ENCODE measurements around the gene ADARB2.

Gene ADARB2

DNA sequence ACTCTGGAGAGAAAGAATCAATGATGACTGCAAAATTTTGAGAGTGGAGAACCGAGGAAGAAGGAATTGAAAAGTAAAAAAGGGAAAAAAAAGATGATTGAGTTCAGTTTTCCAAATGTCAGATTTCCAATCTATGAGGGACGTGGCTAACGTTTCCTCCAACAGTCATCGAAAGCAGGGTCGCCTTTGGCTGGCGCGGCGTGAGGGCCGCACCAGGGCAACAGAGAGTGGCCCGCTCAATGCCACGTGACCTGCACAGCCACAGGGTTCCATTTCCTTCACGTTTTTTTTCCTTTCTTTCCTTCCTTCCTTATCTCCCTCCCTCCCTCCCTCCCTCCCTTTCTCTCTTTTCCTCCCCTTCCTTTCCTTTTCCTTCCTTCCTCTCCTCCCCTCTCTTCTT is 579.3 kb downstream of the ADARB2 start:
- DNase-seq (ENCODE audit: low read depth in 2 of 2) = no peak

DNA sequence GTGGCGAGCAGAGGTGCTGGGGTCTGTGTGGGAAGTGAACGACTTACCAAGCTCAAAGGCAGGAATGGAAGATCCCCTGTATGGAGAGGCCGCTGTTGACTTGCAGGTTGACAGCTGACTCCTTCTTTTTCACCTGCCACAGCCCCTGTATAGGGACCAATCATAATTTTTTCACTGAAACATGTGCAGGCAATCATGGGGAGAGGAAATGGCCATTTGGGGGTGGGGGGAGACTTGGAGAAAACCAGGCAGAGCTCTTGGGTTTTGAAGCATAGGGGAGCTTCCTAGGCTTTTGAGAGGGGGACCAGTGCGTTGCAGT is 579.8 kb downstream of the ADARB2 start:
- no peak for DNase-seq (ENCODE audit: low read depth in 2 of 2)

DNA sequence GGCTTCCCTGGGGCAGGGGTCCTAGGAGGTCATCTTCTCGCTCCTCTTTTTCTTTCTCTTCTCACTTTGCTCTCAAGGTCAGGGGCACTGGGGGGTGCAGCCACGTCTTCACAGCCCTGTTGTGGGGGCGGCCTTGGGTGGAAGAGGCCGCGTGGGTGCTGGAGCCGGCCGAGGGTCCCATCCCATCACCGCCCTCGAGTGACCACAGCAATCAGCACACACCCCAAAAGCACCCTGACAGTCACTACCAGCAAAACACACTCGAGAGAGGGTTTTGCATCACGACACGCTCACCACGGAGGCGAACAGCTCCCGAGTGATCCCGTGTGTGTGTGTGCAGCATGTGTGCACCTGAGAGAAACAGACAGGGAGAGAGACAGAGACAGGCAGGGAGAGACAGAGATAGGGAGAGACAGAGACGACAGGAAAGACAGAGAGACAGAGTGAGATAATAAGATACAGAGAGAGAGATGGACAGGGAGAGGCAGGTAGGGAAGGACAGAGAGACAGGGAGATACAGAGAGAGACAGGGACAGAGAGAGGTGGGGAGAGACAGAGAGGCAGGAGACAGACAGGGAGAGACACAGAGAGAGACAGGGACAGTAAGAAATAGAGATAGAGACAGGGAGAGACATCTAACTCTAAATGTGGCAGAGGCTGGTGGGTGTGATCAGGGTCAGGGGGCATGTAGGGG is 580.3 kb downstream of the ADARB2 start:
- DNase-seq (ENCODE audit: low read depth in 2 of 2) = no peak

DNA sequence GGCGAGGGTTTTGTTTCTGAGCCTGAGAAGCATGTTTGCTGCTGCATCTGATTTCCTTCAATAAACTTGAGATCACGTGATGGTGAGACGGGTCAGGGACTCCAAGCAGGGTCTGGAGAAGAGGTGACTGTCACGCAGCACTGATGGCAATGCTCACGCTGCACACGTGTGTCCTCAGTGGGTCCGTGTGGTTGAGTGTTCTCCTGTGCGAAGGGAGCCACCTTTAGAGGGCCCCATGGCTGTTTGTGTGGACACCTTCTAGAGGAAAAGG is 580.8 kb downstream of the ADARB2 start:
- DNase-seq (ENCODE audit: low read depth in 2 of 2) = no peak

DNA sequence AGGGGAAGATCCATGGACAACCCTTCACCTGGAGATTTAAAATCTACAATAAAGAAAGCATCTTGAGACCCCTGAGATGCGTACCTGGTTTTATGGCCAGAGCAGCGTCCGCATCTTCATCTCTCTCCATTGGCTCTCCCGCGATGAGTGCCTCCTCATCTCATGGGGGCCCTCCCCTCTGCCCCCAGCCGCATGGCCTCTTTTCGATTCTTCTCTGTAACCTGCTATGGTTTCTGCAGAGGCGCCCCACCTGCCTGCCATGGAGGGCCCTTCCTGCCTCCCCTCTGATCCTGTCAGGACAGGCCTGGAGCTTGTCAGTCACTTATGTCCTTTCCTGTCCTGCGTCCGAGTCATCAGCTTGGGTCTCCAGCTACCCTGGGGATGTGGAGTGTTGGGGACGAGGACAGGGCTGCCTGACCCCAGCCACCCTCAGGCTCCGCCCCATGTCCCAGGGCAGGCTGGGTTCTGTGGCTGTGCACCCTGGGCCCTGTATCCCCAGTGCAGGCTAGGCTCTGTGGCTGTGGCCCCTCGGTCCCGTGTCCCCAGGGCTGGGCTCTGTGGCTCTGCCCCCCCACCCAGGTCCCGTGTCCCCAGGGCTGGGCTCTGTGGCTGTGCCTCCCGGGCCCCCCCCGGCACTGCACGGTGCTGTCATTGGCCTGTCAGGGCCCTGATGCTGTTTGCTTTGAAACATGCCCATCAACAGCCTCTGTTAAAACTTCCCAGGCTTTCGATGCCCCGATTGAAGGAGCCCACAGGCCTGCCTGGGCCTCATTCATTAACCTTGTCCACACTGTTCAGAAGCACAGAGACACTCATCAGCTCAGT is 581.3 kb downstream of the ADARB2 start:
- DNase-seq (ENCODE audit: low read depth in 2 of 2) = no peak

DNA sequence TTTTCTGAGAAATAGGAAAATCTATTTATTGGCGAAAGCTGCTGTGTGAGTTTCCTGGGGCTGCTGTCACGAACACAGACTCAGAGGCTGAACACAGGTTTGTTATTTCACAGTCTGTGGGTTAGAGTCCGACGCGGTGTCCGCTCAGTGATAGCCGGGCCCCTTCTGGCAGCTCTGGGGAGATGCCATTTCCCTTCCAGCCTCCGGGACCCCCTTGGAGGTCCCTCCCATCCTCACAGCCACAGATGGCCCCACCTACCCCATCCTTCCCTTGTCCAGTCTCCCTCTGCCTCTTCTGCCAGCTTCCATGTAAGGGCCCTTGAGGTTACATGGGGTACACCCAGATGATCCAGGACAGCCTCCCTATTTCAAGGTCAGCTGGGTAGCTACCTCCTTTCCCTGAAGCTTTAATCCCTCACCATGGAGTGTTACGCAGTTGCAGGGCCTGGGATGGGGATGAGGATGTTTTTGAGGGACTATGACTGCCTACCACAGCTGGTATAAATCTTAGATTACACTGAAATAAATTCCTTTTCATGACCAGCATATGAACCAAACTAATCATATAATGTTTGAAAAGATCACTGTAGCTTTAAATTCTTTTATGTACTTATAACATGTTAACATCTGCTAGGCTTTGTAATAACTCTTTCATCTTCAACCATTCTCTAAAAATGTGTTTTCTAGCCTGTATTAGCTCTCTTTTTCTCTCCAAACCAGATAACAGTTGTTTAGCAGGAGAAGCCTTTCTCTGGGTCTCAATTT is 582.6 kb downstream of the ADARB2 start:
- DNase-seq (ENCODE audit: low read depth in 2 of 2) = no peak

DNA sequence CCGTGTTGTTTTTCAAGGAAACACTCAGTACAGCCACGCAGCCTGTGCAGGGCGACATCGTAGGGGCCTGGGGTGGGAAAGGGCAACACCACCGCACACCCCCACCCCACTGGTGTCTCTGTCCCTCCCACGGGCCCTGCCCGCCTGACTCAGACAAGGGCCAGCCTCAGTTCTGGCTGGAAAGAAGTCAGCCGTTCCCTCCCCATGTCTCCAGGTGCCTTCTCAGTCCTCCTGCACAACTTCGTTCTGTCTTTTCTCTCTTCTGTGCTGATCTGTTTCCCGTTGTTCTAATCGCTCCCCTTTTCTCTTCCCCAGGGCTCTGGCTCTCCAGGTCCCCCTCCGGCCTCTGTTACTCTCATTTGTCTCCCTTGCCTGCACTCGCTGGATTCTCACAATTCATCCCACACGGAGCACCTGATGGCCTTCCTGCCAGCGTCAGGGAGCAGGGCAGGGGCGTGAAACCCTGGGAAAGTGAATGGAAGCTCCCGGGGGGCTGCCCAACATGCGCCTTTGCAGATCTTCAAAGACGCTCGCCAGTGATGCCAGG is 583.4 kb downstream of the ADARB2 start:
- DNase-seq (ENCODE audit: low read depth in 2 of 2) = no peak

DNA sequence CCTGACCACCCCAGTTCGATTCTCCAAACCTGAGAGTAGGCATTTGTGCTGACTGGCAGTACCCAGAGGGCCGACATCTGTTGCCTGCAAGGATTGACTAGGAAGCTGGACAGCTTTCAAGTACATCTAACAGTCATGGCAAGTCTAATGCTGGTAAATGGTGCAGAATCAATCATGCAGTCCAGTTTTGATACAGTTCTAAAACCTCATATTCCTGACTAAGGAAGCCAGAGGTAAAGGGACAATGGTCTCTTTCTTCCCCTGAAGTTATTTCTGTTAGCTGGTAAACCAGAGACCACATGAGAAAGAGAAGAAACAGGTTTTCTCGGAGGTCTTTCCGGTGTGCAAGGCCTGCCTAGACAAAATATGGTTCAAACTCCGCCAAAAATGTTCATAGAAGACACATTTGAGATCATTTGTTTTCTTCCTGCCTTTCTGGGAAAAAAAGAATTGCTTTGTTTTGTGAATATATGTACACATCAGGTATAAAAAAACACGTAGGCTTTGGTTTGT is 584.0 kb downstream of the ADARB2 start:
- no peak for DNase-seq (ENCODE audit: low read depth in 2 of 2)

DNA sequence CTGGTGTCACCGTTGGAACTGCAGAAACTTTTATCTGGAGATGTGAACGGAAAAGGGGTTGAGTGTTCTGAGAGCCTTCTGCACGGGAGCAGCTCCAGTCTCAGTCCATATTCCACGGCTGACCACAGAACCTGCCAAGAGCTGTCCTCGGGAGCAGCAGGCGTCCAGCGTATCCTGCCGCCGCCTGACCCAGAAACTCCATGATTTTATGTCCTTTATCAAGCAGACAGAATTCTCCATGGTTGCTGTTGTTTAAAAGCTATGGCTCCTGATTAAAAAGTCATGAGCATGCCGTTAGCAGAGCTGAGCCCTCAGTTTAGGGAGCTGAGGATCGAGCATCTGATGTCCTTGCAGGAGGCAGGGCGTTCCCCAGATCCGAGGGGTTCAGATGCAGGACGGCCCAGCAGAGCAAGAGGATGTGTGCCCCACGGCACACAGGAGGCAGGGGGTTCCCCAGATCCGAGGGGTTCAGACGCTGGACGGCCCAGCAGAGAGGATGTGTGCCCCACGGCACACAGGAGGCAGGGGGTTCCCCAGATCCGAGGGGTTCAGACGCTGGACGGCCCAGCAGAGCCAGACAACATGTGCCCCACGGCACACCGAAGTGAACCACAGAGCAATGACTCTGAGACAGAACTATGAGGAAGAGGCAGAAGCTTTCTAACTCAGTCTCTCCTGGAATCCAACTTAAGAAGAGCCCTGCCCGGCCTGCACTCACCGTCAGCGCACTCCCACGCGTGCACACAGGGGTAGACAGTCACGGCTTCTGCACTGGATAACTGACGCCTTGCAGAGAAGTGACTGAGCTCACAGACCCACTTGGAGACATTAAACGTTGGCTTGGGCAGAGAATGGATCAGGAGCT is 584.7 kb downstream of the ADARB2 start:
- DNase-seq (ENCODE audit: low read depth in 2 of 2) = no peak

DNA sequence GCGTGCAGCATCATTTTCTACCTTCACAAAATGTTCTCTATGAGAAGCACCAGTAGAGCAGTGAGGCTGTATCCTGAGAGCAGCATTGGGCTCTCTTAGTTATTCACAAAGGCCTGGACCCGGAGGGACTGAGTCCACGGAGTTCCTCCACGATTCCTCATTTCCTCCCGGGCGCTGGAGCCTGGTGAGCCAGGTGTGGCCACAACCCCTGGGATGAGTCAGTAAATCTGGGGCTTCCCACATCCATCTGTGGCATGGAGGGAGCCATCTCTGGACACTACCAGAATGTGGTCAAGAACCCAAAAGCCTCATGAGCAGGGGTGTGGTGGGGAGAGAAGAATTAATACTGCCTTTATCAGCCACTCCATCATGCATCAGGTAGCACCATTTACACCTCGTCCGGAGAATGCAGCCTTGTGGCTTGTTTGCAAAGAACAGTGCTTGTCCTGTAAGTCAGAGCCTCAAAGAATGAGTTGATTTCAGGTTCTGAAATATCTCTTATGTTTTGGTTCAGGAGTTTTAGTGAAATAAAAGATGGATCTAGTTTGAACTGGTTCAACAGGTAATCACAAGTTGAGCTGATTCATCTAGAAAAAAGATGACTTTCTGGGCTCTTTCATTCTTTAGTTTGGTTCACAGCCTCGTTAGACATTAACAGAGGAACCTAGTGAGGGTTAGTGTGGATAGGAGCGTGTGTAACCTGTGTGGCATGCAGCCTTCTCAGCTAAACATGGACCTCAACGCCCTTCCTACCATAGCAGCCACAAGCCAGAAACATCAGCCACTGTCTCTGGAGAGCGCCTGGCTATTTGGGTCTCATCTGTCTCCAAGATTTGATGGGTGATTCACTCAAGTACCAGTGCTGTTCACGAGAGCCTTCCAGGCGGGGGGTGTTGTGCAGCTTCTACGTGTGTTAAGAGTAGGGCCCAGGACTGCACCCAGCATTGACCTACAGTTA is 586.0 kb downstream of the ADARB2 start:
- no peak for DNase-seq (ENCODE audit: low read depth in 2 of 2)

DNA sequence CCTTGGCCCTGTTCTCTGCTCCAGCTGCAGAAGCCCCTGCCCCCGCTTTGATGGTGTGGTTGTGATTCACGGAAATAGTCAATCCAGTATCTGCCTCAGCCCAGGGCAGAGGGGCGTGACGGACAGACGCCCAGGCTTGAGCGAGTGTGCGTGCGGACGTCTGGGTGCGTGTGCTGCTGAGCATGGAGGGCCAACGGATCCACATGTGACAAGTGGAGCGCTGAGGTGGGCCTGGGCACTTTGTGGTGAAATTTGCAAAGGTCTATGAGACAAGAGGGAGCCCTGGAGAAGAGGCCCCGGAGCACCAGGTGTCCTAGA is 586.7 kb downstream of the ADARB2 start:
- no peak for DNase-seq (ENCODE audit: low read depth in 2 of 2)

DNA sequence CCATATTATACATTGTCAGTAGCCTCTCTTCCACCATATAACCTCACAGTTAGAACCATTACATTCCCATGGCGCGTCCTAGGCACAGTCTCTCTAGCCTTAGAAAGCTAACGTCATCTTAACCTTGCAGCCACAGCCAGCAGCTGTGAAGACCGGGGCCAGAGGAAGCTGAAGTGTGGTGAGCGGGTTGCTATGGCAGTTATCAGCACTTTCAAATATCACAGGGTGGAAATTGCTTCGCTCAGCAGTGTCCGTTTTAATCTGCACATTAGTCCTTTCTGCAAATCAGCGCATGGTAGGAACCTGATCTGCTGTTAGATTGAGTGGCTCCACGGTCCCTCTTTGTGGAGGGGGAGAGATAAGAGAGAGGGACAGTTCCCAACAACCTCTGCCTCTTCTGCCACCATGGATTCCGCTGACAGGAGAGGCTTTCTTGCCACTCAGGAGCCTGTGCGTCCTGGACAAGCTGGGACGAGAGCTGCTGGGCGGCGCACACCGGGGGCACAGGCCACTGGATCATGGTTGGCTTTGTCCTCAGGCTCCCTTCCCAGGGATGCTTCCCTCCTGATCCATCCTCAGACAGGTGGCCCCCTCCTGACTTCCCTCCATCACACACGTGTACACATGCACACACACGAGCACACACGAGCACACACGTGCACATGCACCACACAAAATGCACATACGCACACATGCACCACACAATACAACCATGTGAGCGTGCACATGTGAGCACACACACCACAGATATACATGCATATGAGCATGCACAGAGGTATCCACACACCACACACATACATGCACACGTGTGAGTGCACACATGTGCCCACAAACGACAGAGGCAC is 587.3 kb downstream of the ADARB2 start:
- peak in 1 of 2 donors; percentile 9 for DNase-seq (ENCODE audit: low read depth in 2 of 2)

DNA sequence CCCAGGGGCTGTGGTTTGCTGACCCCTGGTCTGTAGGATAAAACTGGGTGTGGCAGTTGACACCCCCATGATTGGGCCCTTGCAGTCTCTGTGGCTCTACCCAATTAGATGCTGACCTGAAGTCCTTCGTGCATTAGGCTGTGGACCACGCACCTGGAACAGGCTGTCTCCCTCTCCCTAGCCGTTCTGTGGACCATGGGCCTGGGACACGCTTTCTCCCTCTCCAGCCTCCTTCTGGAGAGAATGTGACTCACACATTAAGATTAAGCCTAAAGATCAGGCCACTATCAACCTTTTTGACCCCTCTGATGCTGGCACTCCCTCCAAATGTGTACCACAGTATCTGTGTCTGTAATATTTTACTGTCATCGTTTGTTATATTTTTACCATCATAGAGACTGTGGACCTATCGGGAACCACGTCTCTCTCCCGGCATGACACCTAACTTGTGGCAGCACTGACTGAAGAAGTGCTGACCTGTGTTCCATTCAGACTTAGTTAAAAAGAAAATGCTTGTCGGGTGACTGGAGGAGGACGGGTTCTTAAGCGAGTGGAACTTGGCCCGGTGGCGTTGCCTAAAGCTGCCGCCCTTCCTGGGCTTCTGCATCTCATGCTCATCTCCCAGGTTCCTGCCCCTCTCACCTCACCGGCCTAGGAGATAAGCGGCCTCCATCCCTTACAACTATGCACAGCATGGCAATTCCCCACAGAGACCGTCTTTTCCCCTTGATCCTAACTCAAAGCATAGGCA is 588.3 kb downstream of the ADARB2 start:
- DNase-seq (ENCODE audit: low read depth in 2 of 2) = no peak

DNA sequence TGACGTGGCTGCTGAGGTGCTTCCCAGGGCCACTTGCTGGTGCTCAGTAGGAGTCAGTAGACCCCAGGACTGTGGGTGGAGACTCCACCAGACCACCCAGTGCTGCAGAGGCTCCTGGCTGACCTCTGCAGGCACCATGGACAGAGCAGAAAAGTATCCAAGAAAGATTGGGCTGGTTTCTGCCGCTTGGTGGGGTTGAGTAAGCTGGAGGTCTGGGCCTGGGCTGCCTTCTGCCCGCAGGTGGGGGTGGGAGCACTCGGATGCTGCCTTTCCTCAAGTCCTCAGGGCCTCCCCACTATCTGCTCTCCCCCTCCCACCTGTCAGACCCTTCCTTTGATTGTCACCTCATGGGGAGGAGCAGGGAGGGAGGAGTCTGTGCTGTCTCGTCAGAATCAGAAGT is 589.5 kb downstream of the ADARB2 start:
- no peak for DNase-seq (ENCODE audit: low read depth in 2 of 2)

DNA sequence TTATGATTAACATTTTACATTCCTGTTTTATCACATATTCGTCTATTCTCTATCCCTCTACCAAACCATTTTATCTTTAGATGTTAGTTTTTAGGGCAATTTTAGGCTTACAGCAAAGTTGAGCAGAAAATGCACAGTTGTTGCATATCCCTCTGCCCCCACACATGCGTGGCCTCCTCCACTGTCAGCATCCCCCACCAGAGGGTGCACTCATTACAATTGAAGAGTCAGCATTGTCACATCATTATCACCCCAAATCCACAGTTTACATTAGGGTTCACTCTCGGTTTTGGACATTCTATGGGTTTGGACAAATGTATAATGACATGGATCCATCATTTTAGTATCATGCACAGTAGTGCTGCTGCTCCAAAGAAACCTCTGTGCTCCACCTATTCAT is 594.7 kb downstream of the ADARB2 start:
- DNase-seq (ENCODE audit: low read depth in 2 of 2) = no peak

DNA sequence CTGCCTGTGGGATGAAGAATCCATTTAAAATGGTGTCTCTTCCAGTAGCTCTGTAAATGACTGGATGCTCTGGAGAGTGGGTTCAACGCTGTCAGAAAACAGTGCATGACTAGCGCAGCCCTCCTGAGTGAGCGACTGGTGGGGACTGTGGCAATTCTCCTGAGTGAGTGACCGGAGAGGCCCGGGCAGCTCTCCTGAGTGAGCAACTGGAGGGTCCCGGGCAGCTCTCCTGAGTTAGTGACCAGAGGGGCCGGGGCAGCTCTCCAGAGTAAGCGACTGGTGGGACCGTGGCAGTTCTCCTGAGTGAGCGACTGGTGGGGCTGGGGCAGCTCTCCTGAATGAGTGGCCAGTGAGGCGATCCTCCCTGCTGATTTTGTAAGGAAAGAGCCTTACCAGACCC is 595.6 kb downstream of the ADARB2 start:
- DNase-seq (ENCODE audit: low read depth in 2 of 2) = no peak

DNA sequence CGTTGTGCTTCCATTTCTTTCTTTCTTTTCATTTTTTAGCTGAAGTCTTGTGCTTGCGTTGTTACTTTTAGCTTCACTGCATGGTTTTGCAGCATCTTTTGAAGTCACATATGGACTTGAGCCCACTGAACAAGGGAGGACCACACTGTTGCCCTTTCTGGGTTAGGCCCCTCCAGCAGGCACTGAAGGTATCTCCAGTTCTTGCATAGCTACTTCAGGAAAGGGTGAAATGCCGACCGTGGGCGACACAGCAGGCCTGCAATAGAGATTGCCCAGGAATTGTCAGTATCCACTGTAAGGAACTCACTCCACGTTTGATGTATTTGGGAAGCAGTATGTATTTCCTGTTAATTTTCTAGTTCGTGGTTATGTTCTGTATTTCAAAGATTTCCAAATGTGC is 596.1 kb downstream of the ADARB2 start:
- no peak for DNase-seq (ENCODE audit: low read depth in 2 of 2)

DNA sequence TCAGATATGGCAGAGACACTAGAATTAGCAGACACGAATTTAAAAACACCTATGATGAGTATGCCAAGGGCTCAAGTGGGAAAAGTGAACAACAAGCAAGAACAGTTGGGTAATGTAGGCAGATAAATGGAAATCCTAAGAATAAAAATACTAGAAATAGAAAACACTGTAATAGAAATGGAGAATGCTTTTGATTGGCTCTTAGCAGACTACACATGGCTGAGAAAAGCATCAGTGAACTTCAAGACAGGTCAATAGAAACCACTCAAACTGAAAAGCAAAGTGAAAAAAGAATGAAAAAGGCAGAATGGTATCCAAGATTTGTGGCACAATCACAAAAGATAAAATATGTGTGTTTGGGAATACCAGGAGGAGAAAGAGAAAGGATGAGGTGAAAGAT is 598.8 kb downstream of the ADARB2 start:
- no peak for DNase-seq (ENCODE audit: low read depth in 2 of 2)
